ENCODE data around the gene PTPRG. TPM values are rescaled to one million over a fixed set of nuclear protein-coding genes. Genes with fewer than 3 reads are reported as not detected.

Gene PTPRG
- total and polyA plus RNA-seq, 2 experiments from 2014 or later = 11.5 to 39.6 TPM

DNA sequence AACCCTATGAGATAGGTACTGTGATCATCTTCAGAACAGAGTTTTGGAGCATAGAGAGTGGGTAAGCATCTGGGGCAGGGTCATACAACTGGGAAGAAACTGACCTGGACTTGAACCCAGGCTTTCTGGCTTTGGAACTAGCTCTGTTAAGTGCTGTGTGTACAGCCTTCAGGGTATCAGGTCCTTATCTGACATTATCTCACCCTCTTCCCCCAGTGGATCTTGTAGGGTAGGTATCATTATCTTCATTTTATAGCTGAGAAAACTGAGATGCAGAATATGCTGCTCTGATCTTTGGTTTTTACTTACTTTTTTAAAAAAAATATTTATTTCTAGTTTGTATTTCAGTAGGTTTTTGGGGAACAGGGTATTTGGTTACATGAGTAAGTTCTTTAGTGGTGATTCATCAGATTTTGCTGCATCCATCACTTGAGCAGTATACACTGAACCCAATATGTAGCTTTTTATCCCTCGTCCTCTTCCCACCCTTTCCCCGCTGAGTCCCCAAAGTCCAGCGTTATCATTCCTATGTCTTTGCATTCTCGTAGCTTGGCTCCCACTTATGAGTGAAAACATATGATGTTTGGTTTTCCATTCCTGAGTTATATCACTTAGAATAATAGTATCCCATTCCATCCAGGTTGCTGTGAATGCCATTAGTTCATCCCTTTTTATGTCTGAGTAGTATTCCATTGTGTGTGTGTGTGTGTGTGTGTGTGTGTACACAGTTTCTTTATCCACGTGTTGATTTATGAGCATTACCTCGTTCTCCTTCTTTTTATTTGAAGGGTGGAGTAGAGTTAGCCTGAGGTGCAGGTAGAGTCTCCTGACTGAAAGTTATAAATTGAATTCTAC, 271.2 kb downstream of the PTPRG start:
- H3K9ac ChIP-seq = no peak overlapping the region
- H3K4me2 ChIP-seq (ENCODE audit: unreplicated experiment) = no peak overlapping the region
- peaks cover 28% of the 10 kb centered on the region for H3K79me2 ChIP-seq (ENCODE audit: insufficient read depth)
- H3K36me3 ChIP-seq (ENCODE audit: low read depth) = no peaks in the 10 kb centered on the region
- 0 out of 2 replicates have a peak, but pooled peaks cover 7% of the 10 kb centered on the region for H3F3A ChIP-seq (ENCODE audit: insufficient read depth)
- H3K4me3 ChIP-seq = no peak overlapping the region
- 0 out of 2 replicates have a peak, but pooled peaks cover 2% of the 10 kb centered on the region for H4K20me1 ChIP-seq (ENCODE audit: insufficient read depth)
- no peaks in the 10 kb centered on the region for H3K9me3 ChIP-seq (ENCODE audit: low read depth)
- in situ Hi-C loops (cut with MboI) = no loop called here
- no peaks in the 10 kb centered on the region for H3K9me2 ChIP-seq (ENCODE audit: insufficient read depth)
- H3K4me1 ChIP-seq (ENCODE audit: insufficient read depth) = 0 out of 2 replicates have a peak, but pooled peaks cover 5% of the 10 kb centered on the region
- H3K27me3 ChIP-seq (replicated peaks; ENCODE audit: insufficient read depth) = no peaks in the 10 kb centered on the region
- DNase-seq = no peak
- TF ChIP-seq EZH2phosphoT487 (IDR thresholded peaks at IDR 0.05; ENCODE audit: insufficient read depth, low read depth) = no peak
- TF ChIP-seq EZH2 (IDR thresholded peaks at IDR 0.05; ENCODE audit: insufficient read depth, poor library complexity, severe bottlenecking) = no peak
- WGBS, 2 experiments (ENCODE audit: low coverage in 1 of 2, low lambda C conversion rate in 2 of 2, missing lambda C conversion rate in 2 of 2) = 78 to 83% methylated on average over 6 of the region's 6 CpGs
- no peak overlapping the region for H2AFZ ChIP-seq
- no peak overlapping the region for H3K27ac ChIP-seq

DNA sequence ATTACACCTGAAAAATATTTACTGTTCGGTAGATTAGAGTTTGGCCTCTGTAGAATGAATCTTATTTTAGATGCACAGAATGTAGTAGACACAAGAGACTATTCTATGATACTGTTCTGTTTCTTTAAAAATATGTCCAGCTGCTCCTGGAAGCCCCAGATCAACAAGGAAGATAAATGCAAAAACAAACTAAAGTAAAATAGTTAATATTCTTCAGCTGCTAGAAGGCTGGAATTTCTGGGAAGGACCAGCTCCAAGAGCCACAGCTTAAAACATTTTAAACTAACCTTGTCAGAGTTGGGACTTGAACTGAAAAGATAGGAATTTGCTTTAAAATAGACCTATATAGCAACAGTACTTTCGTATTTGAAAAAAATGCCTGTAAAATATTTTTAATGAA, 277.9 kb downstream of the PTPRG start:
- H3K4me3 ChIP-seq = no peak overlapping the region
- no peak overlapping the region for H2AFZ ChIP-seq
- no peaks in the 10 kb centered on the region for H3K36me3 ChIP-seq (ENCODE audit: low read depth)
- WGBS, 2 experiments (ENCODE audit: low coverage in 1 of 2, low lambda C conversion rate in 2 of 2, missing lambda C conversion rate in 2 of 2) = 97 to 99% methylated on average over 2 of the region's 2 CpGs
- 0 out of 2 replicates have a peak, but pooled peaks cover 2% of the 10 kb centered on the region for H4K20me1 ChIP-seq (ENCODE audit: insufficient read depth)
- H3K79me2 ChIP-seq (ENCODE audit: insufficient read depth) = peaks cover 8% of the 10 kb centered on the region; the same call in 1 of the 2 replicates
- no peak overlapping the region for H3K27ac ChIP-seq
- H3K4me2 ChIP-seq (ENCODE audit: unreplicated experiment) = no peak overlapping the region
- H3K4me1 ChIP-seq (ENCODE audit: insufficient read depth) = peaks cover 5% of the 10 kb centered on the region; the same call in 1 of the 2 replicates
- H3F3A ChIP-seq (ENCODE audit: insufficient read depth) = no peaks in the 10 kb centered on the region
- no peak for DNase-seq
- H3K27me3 ChIP-seq (replicated peaks; ENCODE audit: insufficient read depth) = no peaks in the 10 kb centered on the region
- no peak overlapping the region for H3K9ac ChIP-seq
- in situ Hi-C loops (cut with MboI) = no loop called here
- no peaks in the 10 kb centered on the region for H3K9me2 ChIP-seq (ENCODE audit: insufficient read depth)
- H3K9me3 ChIP-seq (ENCODE audit: low read depth) = no peaks in the 10 kb centered on the region
- TF ChIP-seq EZH2phosphoT487 (IDR thresholded peaks at IDR 0.05; ENCODE audit: insufficient read depth, low read depth) (no peak), EZH2 (IDR thresholded peaks at IDR 0.05; ENCODE audit: insufficient read depth, poor library complexity, severe bottlenecking) (no peak)

DNA sequence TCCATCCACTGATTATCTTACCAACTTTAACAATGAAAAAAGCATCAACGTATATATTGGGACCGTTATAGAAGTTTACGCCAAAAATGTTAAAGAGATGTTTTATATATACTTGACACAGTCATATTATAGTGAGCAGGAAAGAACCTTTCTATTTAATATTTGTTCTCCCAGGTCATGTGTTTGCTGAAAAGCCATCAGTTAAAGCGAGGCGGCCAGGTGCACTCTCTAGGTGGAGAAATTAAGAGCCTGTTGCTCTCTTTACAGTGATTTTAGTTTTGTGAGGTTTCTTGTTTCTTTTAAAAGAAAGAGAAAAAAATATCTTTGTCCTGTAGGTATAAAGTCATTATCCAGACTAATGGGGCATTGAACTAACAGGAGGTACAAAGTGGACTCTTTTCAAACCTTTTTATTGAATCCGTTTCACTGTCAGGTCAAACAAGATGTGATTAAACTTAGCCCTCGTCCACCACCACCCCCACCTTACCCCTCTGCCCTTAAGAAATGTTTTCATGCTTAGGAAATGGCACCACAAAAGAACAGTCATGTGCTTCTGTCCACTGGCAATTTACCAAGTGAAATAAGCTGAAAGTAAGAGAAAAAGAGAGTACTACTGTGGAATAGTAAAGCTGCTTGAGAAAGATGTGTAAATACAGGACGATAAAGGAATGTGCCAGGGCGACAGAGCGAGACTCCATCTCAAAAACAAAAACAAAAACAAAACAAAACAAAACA, 279.9 kb downstream of the PTPRG start:
- Histone ChIP-seq H3K4me1 (ENCODE audit: insufficient read depth) (peaks cover 5% of the 10 kb centered on the region; the same call in 1 of the 2 replicates), H2AFZ (no peak overlapping the region), H3K4me3 (no peak overlapping the region), H3K9me3 (ENCODE audit: low read depth) (no peaks in the 10 kb centered on the region), H3K27ac (no peak overlapping the region), H3F3A (ENCODE audit: insufficient read depth) (no peaks in the 10 kb centered on the region), H3K9ac (no peak overlapping the region), H3K27me3 (replicated peaks; ENCODE audit: insufficient read depth) (no peaks in the 10 kb centered on the region), H3K4me2 (ENCODE audit: unreplicated experiment) (no peak overlapping the region), H3K36me3 (ENCODE audit: low read depth) (no peaks in the 10 kb centered on the region), H4K20me1 (ENCODE audit: insufficient read depth) (no peaks in the 10 kb centered on the region), H3K9me2 (ENCODE audit: insufficient read depth) (no peaks in the 10 kb centered on the region), H3K79me2 (ENCODE audit: insufficient read depth) (peaks cover 6% of the 10 kb centered on the region; the same call in 1 of the 2 replicates)
- TF ChIP-seq EZH2 (IDR thresholded peaks at IDR 0.05; ENCODE audit: insufficient read depth, poor library complexity, severe bottlenecking) (no peak), EZH2phosphoT487 (IDR thresholded peaks at IDR 0.05; ENCODE audit: insufficient read depth, low read depth) (no peak)
- in situ Hi-C loops (cut with MboI) = no loop called here
- DNase-seq = peak; percentile 20
- WGBS, 2 experiments (ENCODE audit: low coverage in 1 of 2, low lambda C conversion rate in 2 of 2, missing lambda C conversion rate in 2 of 2) = 94 to 98% methylated on average over 10 of the region's 10 CpGs

- Histone ChIP-seq H3K9me2 (ENCODE audit: insufficient read depth) (no peaks in the 10 kb centered on the region), H3K27me3 (replicated peaks; ENCODE audit: insufficient read depth) (no peaks in the 10 kb centered on the region), H2AFZ (no peak overlapping the region), H3K9me3 (ENCODE audit: low read depth) (no peaks in the 10 kb centered on the region), H3K27ac (no peak overlapping the region), H3K9ac (no peak overlapping the region), H3K36me3 (ENCODE audit: low read depth) (no peaks in the 10 kb centered on the region), H3F3A (ENCODE audit: insufficient read depth) (no peaks in the 10 kb centered on the region), H3K4me2 (ENCODE audit: unreplicated experiment) (no peak overlapping the region), H3K4me3 (no peak overlapping the region), H3K79me2 (ENCODE audit: insufficient read depth) (peaks cover 4% of the 10 kb centered on the region; the same call in 1 of the 2 replicates), H4K20me1 (ENCODE audit: insufficient read depth) (no peaks in the 10 kb centered on the region), H3K4me1 (ENCODE audit: insufficient read depth) (peaks cover 5% of the 10 kb centered on the region; the same call in 1 of the 2 replicates)
- no peak for DNase-seq
- in situ Hi-C loops (cut with MboI) = no loop called here
- WGBS, 2 experiments (ENCODE audit: low coverage in 1 of 2, low lambda C conversion rate in 2 of 2, missing lambda C conversion rate in 2 of 2) = 90 to 98% methylated on average over 2 of the region's 2 CpGs
- TF ChIP-seq EZH2phosphoT487 (IDR thresholded peaks at IDR 0.05; ENCODE audit: insufficient read depth, low read depth) = no peak
- no peak for TF ChIP-seq EZH2 (IDR thresholded peaks at IDR 0.05; ENCODE audit: insufficient read depth, poor library complexity, severe bottlenecking)
Measured at GRCh38 chr3:61841988-61842387, 280.6 kb downstream of the PTPRG start.

All from GM23248 (cell line).